HG02870 (cell line): ENCODE measurements around the gene B4GALNT4.
A peak's percentile ranks its signal among the peaks of the same experiment; 100 is the strongest.
"Not testable (repeated sequence)": the region's sequence is repeated elsewhere in the genome, so short reads cannot be mapped to it uniquely, and the experiment has no call there.

Experiments
- ATAC-seq: cut with Tn5 transposase; IDR thresholded peaks from one replicate; pipeline ENCODE4 v1.9.1; 2021; ENCODE audit warnings: mild to moderate bottlenecking, moderate library complexity; ENCODE audit not compliant: unreplicated experiment

The B4GALNT4 gene

GRCh38 chr11:391117-392017 is 22.1 kb downstream of the B4GALNT4 start:
- ATAC-seq: no peak

- ATAC-seq: no peak
Measured at GRCh38 chr11:392102-392777, 22.9 kb downstream of the B4GALNT4 start.

DNA sequence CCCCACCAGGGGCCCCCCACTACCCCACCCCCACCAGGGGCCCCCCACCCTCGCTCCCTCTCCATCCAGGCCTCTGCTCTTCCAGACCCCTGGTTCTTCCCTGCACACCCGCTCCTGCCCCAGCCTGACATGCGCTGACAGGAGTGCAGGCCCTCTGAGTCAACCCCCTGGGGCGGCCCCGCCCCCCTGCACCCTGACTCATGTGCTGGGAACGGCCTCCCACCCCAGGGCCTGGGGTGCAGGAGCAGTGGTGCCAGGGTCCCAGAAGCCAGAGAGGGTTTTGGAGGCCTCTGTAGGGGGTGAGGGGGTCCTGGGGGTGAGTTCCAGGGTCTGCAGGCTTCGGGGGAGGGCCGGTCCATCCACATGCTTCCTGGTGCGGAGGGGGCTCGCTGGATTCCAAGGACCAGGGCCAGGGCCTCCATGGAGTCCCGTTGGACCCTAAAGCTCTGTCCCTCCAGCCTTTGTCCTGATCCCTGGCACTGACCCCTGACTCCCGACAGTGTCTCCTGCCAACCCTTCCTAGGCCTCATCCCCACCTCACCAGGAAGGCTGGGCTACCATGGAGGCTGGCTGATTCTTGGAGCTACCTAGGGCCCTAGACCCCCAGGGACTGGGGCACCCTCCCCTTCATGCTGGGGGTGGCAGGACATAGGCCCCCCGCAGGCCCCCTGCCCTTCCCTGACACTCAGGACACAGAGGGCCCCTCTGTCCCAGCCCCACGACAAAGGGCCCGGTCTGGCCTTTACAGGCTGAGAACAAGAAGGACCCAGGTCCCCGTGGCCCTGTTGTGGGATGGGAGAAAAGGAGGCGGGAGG is 24.1 kb downstream of the B4GALNT4 start:
- ATAC-seq: no peak

DNA sequence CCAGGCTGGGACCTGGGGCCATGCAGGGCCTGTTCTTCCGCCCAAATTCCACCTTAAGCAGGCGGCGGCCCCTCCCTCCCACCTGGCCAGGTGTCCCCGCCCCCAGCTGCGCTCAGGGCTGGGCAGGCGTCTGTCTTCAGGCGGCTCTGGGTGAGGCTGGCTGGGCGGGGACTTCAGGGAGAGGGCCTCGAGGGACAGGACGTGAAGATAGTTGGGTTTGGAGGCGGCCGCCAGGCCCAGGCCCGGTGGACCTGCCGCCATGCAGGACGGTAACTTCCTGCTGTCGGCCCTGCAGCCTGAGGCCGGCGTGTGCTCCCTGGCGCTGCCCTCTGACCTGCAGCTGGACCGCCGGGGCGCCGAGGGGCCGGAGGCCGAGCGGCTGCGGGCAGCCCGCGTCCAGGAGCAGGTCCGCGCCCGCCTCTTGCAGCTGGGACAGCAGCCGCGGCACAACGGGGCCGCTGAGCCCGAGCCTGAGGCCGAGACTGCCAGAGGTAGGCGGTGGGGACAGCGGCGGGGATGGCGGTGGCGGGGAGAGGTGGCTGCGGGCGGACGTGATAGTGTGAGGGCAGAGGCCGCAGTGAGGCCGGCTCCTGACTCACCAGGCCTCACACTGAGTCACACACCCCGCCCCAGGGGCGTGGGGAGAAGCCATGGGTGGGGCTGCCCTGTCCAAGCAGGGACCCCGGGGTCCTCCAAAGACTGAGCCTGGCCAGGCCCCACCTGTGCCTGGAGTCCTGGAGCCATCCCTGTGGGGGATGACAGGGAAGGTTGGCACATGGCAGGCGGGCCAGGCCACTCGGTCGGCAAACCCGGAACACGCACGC is 24.9 kb downstream of the B4GALNT4 start, which contains the start of gene PKP3:
PKP3 (plus strand) TSS at position 176 of the 824 bp plus-strand sequence; CDS start at position 260, 84 bp downstream.
- no peak for ATAC-seq

- no peak for ATAC-seq
Measured at GRCh38 chr11:394858-395655, 25.8 kb downstream of the B4GALNT4 start.

DNA sequence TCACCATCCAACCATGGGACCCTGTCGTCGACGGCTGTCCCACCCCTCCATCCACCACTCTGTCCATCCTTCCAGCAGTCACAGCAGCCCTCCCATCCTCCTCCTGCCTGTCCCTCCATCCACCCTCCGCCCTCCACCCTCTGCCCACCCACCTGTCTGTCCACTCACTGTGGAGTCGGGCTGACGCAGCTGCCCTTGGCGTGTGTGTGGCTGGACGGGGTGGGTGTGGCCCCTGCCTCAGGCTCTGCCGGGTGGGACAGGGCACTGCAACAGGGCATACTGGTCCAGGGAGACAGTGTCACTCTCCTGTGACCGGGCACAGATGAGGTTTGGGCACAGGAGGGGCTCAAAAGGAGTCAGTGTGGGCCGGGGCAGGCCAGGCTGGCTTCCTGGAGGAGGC is 26.6 kb downstream of the B4GALNT4 start:
- no peak for ATAC-seq

- no peak for ATAC-seq
Measured at GRCh38 chr11:396511-396947, 27.2 kb downstream of the B4GALNT4 start.

- peak; percentile 45 for ATAC-seq
Measured at GRCh38 chr11:396948-397548, 27.7 kb downstream of the B4GALNT4 start.

DNA sequence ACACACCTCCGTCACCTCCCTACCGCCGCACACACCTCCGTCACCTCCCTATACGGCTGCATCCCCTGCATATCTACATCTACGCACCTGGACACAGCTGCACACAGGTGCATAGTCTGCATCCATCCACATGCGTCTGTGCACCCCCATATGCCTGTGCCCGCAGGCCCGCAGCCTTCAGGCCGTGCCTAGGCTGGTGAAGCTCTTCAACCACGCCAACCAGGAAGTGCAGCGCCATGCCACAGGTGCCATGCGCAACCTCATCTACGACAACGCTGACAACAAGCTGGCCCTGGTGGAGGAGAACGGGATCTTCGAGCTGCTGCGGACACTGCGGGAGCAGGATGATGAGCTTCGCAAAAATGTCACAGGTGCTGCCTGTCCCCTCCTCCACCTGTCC is 29.5 kb downstream of the B4GALNT4 start:
- no peak for ATAC-seq

GRCh38 chr11:399731-400211 is 30.5 kb downstream of the B4GALNT4 start:
- ATAC-seq: no peak

DNA sequence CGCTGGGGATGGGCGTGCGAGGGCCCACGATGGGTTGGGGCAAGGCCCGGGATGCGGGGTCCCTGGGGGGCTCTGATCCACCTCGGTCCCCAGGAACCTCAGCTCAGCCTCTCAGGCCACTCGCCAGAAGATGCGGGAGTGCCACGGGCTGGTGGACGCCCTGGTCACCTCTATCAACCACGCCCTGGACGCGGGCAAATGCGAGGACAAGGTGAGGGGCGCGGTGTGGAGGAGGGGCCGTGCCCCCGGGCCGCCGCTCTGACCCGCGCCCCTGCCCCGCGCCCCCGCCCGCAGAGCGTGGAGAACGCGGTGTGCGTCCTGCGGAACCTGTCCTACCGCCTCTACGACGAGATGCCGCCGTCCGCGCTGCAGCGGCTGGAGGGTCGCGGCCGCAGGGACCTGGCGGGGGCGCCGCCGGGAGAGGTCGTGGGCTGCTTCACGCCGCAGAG is 31.0 kb downstream of the B4GALNT4 start:
- ATAC-seq: no peak

- ATAC-seq: not testable (repeated sequence)
Measured at GRCh38 chr11:401196-401595, 31.9 kb downstream of the B4GALNT4 start.

- no peak for ATAC-seq
Measured at GRCh38 chr11:403021-403760, 33.9 kb downstream of the B4GALNT4 start.

DNA sequence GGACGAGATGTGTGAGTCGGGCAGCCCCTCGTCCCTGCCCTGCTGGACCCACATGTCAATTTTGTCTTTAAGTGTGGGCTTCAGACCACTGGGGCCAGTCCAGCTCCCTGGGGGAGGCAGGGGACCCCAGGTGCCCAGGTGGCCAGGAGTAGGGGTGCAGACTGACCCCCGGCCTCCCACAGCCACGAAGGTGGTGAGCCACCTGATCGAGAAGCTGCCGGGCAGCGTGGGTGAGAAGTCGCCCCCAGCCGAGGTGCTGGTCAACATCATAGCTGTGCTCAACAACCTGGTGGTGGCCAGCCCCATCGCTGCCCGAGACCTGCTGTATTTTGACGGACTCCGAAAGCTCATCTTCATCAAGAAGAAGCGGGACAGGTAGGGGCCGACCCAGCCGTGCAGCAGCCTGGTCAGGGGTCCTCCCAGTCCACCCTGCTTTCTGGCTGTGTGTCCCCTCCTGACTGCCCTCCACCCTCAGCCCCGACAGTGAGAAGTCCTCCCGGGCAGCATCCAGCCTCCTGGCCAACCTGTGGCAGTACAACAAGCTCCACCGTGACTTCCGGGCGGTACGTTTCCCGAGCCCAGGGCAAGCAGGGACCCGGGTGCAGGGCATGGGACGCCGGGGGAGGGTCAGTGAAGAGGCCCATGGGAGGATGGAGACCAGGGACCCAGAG is 34.6 kb downstream of the B4GALNT4 start:
- ATAC-seq: no peak

DNA sequence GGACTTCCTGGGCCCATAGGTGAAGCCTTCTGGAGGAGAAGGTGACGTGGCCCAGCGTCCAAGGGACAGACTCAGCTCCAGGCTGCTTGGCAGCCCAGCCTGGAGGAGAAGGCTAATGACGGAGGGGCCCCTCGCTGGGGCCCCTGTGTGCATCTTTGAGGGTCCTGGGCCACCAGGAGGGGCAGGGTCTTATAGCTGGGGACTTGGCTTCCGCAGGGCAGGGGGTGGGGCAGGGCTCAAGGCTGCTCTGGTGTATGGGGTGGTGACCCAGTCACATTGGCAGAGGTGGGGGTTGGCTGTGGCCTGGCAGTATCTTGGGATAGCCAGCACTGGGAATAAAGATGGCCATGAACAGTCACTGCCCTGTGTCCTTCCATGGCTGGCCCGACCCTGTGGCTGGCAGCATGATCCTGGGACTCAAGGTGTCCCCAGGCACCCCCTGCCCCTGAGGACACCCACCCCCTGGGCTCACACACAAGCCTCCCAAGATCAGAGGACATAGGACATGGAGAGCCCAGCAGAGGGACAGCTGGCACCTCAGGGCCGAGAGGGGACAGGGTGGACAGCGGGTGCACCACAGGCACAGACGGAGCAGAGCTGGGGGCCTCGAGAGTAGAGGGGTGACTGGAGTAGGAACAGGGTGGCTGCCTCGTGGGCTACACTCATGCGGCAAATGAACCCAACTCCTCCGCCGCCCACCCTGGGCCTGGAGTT is 35.4 kb downstream of the B4GALNT4 start:
- ATAC-seq: no peak

- ATAC-seq: no peak
Measured at GRCh38 chr11:405323-405953, 36.1 kb downstream of the B4GALNT4 start.
